Measurements from ENCODE around the gene RERE. TPM values are rescaled to one million over a fixed set of nuclear protein-coding genes. Genes with fewer than 3 reads are reported as not detected.
A peak's percentile ranks its signal among the peaks of the same experiment; 100 is the strongest.

Gene RERE
- total and polyA plus RNA-seq, 2 experiments from 2014 or later: 148 to 170 TPM

DNA sequence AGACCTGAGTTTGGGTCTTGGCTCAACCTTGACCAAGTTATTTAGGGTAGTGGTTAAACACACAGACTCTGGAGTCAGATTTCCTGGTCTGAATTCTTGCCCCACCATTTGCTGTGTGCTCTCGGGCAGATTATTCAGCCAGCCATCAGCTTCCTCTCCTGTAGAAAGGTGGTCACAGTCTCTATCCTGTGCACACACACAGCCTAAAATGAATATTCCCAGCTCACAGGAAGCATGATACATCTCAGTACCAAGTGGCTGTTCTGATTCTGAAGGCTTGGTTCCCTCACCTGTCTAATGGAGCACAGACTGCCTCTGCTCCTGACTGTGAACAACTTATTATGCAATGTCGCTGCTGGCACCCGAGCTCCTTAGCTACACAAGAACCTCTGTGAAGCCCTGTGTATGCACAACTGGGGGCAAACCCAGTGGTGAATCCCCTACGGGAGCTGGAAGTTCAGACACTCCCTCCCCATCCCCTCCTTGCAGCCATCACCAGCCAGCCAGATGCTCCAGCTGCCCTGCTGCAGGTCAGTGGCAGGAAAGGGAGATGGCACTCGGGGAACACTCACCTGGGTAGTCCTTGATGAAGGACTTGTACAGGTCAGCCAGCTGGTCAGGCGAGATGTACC is 47.4 kb upstream of the RERE start:
- no peaks in the 10 kb centered on the region for H3K9me2 ChIP-seq (ENCODE audit: insufficient read depth)
- peaks cover 5% of the 10 kb centered on the region; the same call in 1 of the 2 replicates for H3K4me1 ChIP-seq (ENCODE audit: insufficient read depth)
- peaks cover 98% of the 10 kb centered on the region for H3K36me3 Mint-ChIP-seq (ENCODE audit: low read depth)
- peaks cover 29% of the 10 kb centered on the region for H3K27me3 Mint-ChIP-seq (ENCODE audit: insufficient read depth, low read depth, poor library complexity)
- no peak overlapping the region for H3K27ac Mint-ChIP-seq
- peaks cover 60% of the 10 kb centered on the region for H4K20me1 ChIP-seq (replicated peaks; ENCODE audit: insufficient read depth)
- peaks cover 26% of the 10 kb centered on the region; the same call in 1 of the 2 replicates for H3K79me2 ChIP-seq (replicated peaks; ENCODE audit: insufficient read depth)
- H3K27me3 ChIP-seq (ENCODE audit: insufficient read depth): no peaks in the 10 kb centered on the region
- TF ChIP-seq, protein P1, sequence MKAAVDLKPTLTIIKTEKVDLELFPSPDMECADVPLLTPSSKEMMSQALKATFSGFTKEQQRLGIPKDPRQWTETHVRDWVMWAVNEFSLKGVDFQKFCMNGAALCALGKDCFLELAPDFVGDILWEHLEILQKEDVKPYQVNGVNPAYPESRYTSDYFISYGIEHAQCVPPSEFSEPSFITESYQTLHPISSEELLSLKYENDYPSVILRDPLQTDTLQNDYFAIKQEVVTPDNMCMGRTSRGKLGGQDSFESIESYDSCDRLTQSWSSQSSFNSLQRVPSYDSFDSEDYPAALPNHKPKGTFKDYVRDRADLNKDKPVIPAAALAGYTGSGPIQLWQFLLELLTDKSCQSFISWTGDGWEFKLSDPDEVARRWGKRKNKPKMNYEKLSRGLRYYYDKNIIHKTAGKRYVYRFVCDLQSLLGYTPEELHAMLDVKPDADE (IDR thresholded peaks at IDR 0.05): no peak
- TF ChIP-seq ZNF114 (CRISPR knock-in tag; IDR thresholded peaks at IDR 0.05) (no peak), STAT1 (IDR thresholded peaks at IDR 0.05; ENCODE audit: unreplicated experiment) (no peak), EZH2 (IDR thresholded peaks at IDR 0.05; ENCODE audit: low read depth, unreplicated experiment) (no peak), ZNF331 (CRISPR knock-in tag; IDR thresholded peaks at IDR 0.05; ENCODE audit: low read depth) (no peak), EZH2phosphoT487 (IDR thresholded peaks at IDR 0.05; ENCODE audit: unreplicated experiment) (no peak), POLR2AphosphoS5 (IDR thresholded peaks at IDR 0.05; ENCODE audit: low read depth) (no peak), CREB1 (CRISPR knock-in tag; IDR thresholded peaks at IDR 0.05; ENCODE audit: low read depth) (no peak), NANOG (IDR thresholded peaks at IDR 0.05; ENCODE audit: borderline replicate concordance) (no peak)
- TF ChIP-seq, protein P2, sequence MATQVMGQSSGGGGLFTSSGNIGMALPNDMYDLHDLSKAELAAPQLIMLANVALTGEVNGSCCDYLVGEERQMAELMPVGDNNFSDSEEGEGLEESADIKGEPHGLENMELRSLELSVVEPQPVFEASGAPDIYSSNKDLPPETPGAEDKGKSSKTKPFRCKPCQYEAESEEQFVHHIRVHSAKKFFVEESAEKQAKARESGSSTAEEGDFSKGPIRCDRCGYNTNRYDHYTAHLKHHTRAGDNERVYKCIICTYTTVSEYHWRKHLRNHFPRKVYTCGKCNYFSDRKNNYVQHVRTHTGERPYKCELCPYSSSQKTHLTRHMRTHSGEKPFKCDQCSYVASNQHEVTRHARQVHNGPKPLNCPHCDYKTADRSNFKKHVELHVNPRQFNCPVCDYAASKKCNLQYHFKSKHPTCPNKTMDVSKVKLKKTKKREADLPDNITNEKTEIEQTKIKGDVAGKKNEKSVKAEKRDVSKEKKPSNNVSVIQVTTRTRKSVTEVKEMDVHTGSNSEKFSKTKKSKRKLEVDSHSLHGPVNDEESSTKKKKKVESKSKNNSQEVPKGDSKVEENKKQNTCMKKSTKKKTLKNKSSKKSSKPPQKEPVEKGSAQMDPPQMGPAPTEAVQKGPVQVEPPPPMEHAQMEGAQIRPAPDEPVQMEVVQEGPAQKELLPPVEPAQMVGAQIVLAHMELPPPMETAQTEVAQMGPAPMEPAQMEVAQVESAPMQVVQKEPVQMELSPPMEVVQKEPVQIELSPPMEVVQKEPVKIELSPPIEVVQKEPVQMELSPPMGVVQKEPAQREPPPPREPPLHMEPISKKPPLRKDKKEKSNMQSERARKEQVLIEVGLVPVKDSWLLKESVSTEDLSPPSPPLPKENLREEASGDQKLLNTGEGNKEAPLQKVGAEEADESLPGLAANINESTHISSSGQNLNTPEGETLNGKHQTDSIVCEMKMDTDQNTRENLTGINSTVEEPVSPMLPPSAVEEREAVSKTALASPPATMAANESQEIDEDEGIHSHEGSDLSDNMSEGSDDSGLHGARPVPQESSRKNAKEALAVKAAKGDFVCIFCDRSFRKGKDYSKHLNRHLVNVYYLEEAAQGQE (IDR thresholded peaks at IDR 0.05; ENCODE audit: unreplicated experiment): no peak
- TF ChIP-seq, protein P3, sequence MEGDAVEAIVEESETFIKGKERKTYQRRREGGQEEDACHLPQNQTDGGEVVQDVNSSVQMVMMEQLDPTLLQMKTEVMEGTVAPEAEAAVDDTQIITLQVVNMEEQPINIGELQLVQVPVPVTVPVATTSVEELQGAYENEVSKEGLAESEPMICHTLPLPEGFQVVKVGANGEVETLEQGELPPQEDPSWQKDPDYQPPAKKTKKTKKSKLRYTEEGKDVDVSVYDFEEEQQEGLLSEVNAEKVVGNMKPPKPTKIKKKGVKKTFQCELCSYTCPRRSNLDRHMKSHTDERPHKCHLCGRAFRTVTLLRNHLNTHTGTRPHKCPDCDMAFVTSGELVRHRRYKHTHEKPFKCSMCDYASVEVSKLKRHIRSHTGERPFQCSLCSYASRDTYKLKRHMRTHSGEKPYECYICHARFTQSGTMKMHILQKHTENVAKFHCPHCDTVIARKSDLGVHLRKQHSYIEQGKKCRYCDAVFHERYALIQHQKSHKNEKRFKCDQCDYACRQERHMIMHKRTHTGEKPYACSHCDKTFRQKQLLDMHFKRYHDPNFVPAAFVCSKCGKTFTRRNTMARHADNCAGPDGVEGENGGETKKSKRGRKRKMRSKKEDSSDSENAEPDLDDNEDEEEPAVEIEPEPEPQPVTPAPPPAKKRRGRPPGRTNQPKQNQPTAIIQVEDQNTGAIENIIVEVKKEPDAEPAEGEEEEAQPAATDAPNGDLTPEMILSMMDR (conservative IDR thresholded peaks at IDR 0.05; ENCODE audit: low read depth in 2 of 2): no peak
- TF ChIP-seq, protein P4, sequence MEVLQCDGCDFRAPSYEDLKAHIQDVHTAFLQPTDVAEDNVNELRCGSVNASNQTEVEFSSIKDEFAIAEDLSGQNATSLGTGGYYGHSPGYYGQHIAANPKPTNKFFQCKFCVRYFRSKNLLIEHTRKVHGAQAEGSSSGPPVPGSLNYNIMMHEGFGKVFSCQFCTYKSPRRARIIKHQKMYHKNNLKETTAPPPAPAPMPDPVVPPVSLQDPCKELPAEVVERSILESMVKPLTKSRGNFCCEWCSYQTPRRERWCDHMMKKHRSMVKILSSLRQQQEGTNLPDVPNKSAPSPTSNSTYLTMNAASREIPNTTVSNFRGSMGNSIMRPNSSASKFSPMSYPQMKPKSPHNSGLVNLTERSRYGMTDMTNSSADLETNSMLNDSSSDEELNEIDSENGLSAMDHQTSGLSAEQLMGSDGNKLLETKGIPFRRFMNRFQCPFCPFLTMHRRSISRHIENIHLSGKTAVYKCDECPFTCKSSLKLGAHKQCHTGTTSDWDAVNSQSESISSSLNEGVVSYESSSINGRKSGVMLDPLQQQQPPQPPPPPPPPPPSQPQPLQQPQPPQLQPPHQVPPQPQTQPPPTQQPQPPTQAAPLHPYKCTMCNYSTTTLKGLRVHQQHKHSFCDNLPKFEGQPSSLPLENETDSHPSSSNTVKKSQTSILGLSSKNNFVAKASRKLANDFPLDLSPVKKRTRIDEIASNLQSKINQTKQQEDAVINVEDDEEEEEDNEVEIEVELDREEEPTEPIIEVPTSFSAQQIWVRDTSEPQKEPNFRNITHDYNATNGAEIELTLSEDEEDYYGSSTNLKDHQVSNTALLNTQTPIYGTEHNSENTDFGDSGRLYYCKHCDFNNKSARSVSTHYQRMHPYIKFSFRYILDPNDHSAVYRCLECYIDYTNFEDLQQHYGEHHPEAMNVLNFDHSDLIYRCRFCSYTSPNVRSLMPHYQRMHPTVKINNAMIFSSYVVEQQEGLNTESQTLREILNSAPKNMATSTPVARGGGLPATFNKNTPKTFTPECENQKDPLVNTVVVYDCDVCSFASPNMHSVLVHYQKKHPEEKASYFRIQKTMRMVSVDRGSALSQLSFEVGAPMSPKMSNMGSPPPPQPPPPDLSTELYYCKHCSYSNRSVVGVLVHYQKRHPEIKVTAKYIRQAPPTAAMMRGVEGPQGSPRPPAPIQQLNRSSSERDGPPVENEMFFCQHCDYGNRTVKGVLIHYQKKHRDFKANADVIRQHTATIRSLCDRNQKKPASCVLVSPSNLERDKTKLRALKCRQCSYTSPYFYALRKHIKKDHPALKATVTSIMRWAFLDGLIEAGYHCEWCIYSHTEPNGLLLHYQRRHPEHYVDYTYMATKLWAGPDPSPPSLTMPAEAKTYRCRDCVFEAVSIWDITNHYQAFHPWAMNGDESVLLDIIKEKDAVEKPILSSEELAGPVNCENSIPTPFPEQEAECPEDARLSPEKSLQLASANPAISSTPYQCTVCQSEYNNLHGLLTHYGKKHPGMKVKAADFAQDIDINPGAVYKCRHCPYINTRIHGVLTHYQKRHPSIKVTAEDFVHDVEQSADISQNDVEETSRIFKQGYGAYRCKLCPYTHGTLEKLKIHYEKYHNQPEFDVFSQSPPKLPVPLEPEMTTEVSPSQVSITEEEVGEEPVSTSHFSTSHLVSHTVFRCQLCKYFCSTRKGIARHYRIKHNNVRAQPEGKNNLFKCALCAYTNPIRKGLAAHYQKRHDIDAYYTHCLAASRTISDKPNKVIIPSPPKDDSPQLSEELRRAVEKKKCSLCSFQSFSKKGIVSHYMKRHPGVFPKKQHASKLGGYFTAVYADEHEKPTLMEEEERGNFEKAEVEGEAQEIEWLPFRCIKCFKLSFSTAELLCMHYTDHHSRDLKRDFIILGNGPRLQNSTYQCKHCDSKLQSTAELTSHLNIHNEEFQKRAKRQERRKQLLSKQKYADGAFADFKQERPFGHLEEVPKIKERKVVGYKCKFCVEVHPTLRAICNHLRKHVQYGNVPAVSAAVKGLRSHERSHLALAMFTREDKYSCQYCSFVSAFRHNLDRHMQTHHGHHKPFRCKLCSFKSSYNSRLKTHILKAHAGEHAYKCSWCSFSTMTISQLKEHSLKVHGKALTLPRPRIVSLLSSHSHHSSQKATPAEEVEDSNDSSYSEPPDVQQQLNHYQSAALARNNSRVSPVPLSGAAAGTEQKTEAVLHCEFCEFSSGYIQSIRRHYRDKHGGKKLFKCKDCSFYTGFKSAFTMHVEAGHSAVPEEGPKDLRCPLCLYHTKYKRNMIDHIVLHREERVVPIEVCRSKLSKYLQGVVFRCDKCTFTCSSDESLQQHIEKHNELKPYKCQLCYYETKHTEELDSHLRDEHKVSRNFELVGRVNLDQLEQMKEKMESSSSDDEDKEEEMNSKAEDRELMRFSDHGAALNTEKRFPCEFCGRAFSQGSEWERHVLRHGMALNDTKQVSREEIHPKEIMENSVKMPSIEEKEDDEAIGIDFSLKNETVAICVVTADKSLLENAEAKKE (CRISPR knock-in tag; IDR thresholded peaks at IDR 0.05): no peak
- peaks cover 97% of the 10 kb centered on the region for H3K36me3 ChIP-seq (ENCODE audit: insufficient read depth)
- DNase-seq (ENCODE audit: low spot score) (no peak), ATAC-seq (no peak)
- H3F3A ChIP-seq (replicated peaks; ENCODE audit: low read depth): peaks cover 92% of the 10 kb centered on the region
- H3K4me3 Mint-ChIP-seq: no peak overlapping the region
- no peak overlapping the region for H3K4me3 ChIP-seq
- no peak overlapping the region for H2AFZ ChIP-seq
- H3K9me3 Mint-ChIP-seq: peaks cover 2% of the 10 kb centered on the region; the same call in 1 of the 3 replicates
- H3K4me2 ChIP-seq: no peak overlapping the region
- peak overlapping the region; percentile 87; the same call in 1 of the 2 replicates for H3K27ac ChIP-seq (ENCODE audit: low read depth)
- H3K4me1 Mint-ChIP-seq: peaks cover 36% of the 10 kb centered on the region
